Measurements from ENCODE around the gene AMOT.

GRCh38 chrX:112841820-112842157 is 1.2 kb upstream of the AMOT start:
- TF ChIP-seq CTCF (IDR thresholded peaks at IDR 0.05) = no peak
- no peak for TF ChIP-seq POLR2A (IDR thresholded peaks at IDR 0.05)
